ENCODE results near the gene HIPK2. TPM values are rescaled to one million over a fixed set of nuclear protein-coding genes. Genes with fewer than 3 reads are reported as not detected.
A peak's percentile ranks its signal among the peaks of the same experiment; 100 is the strongest.

The HIPK2 gene
- total RNA-seq, 1 donor: 7.3 TPM

DNA sequence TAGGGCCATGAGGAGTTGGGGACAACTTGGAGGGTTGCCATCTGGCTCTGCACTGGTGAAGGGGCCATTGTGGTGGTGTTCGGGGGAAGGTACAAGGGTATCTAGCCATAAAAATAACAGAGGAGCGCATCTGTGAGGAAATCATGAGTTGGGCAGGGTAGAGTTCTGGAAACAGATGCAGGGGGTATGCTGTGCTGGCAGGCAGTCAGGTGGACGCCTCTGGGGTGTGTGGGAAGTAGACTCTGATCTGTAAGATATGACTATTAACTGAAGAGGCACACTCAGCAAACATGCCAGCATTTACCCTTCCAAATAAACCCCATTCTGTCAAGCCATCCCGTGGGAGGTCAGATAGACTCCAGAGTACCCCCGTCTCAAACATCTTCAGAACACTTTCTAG is 174.5 kb downstream of the HIPK2 start:
- TF ChIP-seq CTCF (IDR thresholded peaks at IDR 0.05; ENCODE audit: insufficient read depth, low read depth, low read length): no peak
- no peak overlapping the region for H3K4me3 ChIP-seq (ENCODE audit: low read depth, low read length)
- no peak for DNase-seq (ENCODE audit: low read depth)

DNA sequence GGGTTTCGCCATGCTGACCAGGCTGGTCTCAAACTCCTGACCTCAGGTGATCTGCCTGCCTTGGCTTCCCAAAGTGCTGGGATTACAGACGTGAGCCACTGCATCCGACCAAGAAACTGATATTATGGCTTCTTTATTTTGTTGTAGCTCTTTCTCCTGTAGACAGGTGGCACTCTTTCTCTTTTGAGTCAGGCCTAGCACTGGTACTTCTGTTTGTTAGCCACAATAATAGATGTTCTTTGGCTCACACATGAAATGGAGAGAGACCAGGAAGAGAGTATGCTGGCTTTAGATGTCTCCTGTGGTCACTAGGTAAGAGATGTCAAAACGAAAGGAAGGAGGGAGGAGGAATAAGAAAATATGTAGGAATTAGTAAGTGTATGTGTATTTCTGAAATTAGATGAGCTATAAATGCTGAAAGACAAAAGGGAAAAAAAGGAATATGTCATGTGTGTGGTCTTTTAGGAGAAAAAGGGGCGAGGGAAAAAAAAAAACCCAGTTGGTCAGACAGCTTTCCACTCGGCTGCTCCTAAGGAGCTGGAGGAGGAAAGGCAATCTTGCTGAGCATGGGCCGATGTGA is 175.6 kb downstream of the HIPK2 start:
- peak; percentile 60 for TF ChIP-seq CTCF (IDR thresholded peaks at IDR 0.05; ENCODE audit: insufficient read depth, low read depth, low read length)
- H3K4me3 ChIP-seq (ENCODE audit: low read depth, low read length): no peak overlapping the region
- DNase-seq (ENCODE audit: low read depth): peak; percentile 43

- H3K4me3 ChIP-seq (ENCODE audit: low read depth, low read length): no peak overlapping the region
- DNase-seq (ENCODE audit: low read depth): no peak
- no peak for TF ChIP-seq CTCF (IDR thresholded peaks at IDR 0.05; ENCODE audit: insufficient read depth, low read depth, low read length)
Observed at GRCh38 chr7:139601176-139601575, 176.6 kb downstream of the HIPK2 start.

DNA sequence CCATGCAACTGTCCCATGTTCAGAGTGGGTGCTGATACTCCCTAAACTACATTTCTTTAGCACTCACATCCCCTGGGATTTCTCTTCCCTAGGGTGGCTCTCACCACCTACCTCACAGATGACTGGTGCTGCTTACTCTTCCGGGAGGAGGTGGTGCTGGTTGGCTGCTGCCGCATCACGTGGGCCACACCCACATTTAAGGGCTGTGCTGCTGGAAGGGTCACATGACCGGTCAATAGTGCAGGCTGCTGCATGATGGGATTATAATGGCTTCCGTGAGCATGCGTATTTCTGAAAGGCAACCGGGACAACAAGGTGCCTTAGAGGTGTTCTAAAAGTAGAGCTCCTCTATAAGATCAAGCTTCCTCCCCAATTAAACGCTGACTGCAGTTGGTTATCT is 177.5 kb downstream of the HIPK2 start:
- no peak for DNase-seq (ENCODE audit: low read depth)
- TF ChIP-seq CTCF (IDR thresholded peaks at IDR 0.05; ENCODE audit: insufficient read depth, low read depth, low read length): no peak
- no peak overlapping the region for H3K4me3 ChIP-seq (ENCODE audit: low read depth, low read length)

DNA sequence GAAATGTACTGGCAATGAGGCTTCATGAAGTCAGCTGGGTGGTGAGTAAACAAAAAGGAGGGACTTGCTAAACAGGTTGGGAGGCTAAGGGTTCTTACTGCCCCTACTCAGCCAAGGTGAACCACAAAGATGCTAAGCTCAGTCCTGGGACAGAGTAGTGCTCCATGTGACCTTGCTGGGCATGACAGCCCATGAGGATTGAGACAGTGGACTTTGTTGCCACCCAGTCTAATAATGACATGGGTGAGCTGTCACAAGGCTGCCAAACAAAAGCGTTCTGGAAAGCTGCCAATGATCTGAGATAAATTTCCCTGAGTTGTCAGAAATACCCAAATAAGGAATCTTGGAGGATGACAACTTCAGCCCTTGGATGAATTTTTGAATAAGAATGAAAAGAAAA is 179.2 kb downstream of the HIPK2 start:
- no peak for TF ChIP-seq CTCF (IDR thresholded peaks at IDR 0.05; ENCODE audit: insufficient read depth, low read depth, low read length)
- no peak for DNase-seq (ENCODE audit: low read depth)
- H3K4me3 ChIP-seq (ENCODE audit: low read depth, low read length): no peak overlapping the region

GRCh38 chr7:139597028-139597427 is 180.8 kb downstream of the HIPK2 start:
- DNase-seq (ENCODE audit: low read depth): no peak
- no peak overlapping the region for H3K4me3 ChIP-seq (ENCODE audit: low read depth, low read length)
- TF ChIP-seq CTCF (IDR thresholded peaks at IDR 0.05; ENCODE audit: insufficient read depth, low read depth, low read length): no peak

DNA sequence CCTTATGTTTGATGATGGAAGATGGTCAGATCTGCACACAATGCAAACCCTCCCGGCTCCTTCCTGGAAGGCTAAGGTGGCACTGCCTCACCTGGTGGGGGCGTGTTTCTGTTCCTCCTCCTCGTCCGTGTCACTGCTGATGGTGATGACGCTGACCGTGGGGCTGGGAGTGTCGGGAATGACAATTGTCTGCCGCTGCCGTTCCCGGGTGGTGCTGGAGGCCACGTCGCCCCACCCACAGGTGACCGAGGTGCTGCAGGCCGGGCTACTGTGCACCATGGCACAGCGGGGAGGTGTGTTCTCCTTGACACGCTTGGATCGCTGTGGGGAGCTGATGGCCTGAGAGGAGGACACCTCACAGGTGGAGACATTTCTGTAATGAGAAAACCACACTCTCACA is 181.2 kb downstream of the HIPK2 start:
- TF ChIP-seq CTCF (IDR thresholded peaks at IDR 0.05; ENCODE audit: insufficient read depth, low read depth, low read length): no peak
- no peak overlapping the region for H3K4me3 ChIP-seq (ENCODE audit: low read depth, low read length)
- DNase-seq (ENCODE audit: low read depth): no peak

Data from fibroblast of villous mesenchyme (primary cell).